HG03354 (cell line): Measurements from ENCODE around the gene KLHDC7B.
"Not testable (repeated sequence)": the region's sequence is repeated elsewhere in the genome, so short reads cannot be mapped to it uniquely, and the experiment has no call there.

Experiments
- ATAC-seq: cut with Tn5 transposase; IDR thresholded peaks from one replicate; pipeline ENCODE4 v1.9.1; 2021; ENCODE audit warnings: mild to moderate bottlenecking; ENCODE audit not compliant: unreplicated experiment, poor library complexity, severe bottlenecking

The KLHDC7B gene

GRCh38 chr22:50516891-50517290 lies 28.8 kb upstream of the KLHDC7B start:
- ATAC-seq: no peak

DNA sequence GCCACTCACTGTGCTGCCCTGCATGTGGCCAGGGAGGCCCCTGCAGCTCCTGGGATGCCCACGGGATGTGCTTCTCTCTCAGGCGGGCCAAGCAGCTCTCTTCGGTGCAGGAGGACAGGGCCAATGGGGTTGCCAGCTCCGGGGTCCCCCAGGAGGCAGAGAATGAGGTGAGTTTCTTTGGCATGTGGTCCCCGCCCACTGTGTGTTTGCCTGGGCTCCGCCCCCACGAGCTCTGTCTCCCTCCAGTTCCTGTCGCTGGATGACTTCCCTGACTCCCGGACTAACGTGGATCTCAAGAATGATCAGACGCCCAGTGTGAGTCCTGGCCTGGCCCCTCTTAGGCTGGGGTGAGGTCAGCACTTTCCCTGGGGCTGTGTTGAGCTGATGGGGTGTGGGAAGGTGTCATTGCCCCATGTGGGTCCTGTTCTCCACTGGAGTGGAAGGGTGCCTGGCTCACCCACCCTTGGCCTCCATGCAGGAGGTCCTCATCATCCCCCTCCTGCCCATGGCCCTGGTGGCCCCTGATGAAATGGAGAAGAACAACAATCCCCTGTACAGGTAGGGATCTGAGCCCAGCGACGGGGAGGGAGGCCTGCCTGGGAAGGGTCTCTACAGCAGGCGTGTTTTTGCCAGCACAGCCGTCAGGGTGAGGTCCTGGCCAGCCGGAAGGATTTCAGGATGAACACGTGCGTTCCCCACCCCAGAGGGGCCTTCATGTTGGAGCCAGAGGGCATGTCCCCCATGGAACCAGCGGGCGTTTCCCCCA lies 28.0 kb upstream of the KLHDC7B start:
- ATAC-seq: no peak

DNA sequence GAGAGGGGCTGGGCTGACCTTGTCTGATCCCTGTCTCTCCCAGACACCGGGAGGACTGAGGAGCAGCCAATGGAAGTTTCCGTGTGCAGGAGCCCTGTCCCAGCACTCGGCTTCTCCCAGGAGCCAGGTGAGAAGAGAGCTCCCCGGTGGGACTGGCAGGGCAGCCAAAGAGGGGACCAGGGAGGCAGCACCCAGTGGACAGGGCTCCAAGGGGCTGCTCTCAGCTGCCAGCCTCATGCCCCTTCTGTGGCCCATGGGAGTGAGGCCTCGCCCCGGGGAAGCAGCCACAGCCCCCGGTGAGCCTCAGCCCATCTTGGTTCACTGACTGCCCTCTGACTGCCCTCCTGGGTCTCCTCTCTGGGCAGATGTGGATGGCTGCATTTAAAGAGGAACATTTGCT lies 27.1 kb upstream of the KLHDC7B start:
- ATAC-seq: no peak

DNA sequence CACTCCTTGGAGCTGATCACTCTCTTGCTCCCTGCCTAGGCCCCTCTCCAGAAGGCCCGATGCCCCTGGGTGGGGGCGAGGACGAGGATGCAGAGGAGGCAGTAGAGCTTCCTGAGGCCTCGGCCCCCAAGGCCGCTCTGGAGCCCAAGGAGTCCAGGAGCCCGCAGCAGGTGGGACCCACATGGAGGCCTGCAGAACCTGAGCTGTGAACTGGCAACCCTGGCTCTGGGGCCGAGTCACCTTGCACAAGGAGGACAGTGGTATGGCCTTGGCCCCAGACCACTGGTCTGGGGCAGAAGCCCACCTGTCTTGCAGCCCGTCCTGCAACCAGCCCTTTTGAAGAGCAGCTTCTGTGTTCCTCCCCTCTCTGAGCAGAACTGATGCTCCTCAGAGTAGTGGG lies 26.5 kb upstream of the KLHDC7B start:
- no peak for ATAC-seq

DNA sequence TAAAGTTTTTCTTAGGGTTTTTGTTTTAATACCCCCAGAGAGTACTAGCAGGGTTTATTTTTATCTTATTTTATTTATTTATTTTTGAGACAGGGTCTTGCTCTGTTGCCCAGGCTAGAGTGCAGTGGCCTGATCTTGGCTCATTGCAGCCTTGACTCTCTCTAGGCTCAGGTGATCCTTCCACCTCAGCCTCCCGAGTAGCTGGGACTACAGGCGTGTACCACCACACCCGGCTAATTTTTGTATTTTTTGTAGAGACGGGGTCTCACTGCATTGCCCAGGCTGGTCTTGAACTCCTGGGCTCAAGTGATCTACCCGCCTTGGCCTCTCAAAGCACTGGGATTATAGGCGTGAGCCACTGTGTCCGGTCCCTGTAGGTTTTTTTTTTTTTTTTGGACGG lies 25.5 kb upstream of the KLHDC7B start:
- ATAC-seq: not testable (repeated sequence)

DNA sequence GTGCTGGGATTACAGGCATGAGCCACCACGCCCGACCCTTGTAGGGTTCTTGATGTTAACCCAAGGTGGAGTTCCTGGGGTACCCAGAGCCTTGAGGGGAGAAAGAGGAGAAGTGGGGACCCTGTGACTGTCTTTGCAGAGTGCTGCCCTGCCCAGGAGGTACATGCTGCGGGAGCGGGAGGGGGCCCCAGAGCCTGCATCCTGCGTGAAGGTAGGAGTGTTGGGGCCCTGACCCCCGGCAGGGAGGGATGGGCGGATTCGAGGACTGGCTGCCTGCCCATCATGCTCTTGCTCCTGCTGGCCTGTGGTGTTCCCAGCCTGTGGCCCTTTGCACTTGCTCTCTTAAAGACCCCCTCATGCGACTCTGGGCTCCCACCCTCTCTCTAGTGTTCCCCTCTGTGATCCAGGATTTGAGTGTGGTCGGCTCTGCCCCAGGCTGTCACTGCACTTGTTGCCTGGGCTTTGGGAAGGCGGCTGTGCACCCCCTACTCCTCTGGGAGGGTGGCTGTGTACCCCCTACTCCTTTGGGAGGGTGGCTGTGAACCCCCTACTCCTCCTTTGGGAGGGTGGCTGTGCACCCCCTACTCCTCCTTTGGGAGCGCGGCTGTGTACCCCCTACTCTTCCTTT lies 24.8 kb upstream of the KLHDC7B start:
- no peak for ATAC-seq

GRCh38 chr22:50521710-50522109 lies 24.0 kb upstream of the KLHDC7B start:
- ATAC-seq: no peak

GRCh38 chr22:50522208-50522805 lies 23.4 kb upstream of the KLHDC7B start:
- no peak for ATAC-seq

- no peak for ATAC-seq
Measured at GRCh38 chr22:50522806-50523438, 22.8 kb upstream of the KLHDC7B start.

GRCh38 chr22:50523458-50523805 lies 22.3 kb upstream of the KLHDC7B start:
- no peak for ATAC-seq

DNA sequence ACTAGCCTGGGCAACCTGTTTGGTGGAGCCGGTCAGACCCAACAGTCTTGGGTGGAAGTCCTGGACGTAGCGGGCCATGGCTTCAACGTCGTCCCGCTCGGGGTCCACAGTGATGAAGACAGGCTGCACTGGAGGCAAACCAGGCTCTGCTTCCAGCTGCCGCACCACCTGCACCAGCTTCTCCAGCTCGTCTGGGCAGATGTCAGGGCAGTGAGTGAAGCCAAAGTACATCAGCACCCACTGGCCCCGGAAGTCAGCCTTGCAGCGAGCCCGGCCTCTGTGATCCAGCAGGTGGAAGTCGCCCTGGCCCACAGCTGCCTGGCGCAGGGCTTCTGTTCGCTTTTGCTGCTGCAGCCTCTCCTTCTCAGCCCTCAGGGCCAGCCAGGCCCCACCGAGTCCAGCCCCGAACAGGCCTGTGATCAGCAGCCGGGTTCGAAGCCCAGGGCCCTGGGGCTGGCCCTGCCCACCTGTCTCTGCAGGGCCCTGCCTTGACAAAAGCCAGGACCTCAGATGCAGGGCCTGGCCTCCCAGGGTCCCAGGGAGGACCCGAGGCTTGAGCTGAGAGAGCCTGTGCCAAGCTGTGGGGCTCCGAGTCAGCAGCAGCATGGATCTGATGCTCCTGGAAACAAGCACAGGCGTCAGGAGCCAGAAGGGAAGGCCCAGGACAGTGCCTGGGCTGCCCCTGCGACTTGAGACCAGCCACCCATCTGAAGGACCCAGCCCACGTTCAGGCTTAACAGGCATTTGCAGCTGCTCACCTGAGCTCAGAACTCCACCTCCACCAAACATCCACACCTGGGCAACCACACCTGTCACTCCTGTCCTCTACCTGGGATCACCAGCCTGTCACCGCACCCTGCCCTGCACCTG lies 21.7 kb upstream of the KLHDC7B start:
- ATAC-seq: no peak

DNA sequence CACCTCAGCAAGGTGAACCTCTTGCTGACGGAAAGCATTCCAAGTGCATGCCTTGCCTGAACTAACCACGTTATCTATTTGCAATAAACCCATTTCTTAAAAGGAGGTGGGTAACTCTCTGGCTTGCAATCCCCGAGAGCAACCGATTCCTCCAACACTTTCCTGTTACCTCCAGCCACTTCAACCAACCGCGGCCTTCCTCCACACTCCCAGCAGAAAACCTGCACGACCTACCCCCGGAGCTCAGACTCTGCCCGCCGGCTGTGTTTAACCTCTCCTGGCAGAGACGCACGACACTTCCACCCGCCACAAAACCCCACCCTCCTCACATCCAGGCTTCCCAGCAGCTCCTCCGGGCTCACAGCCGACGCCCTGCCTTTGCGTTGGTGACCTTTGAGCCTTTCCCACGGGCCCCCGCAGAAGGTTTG lies 21.0 kb upstream of the KLHDC7B start:
- ATAC-seq: no peak

GRCh38 chr22:50525104-50525857 lies 20.4 kb upstream of the KLHDC7B start, which contains the start of gene SCO2:
SCO2 (minus strand) TSS chr22:50525598; CDS start chr22:50524411, 1,187 bp downstream.
- ATAC-seq: peak; percentile 38

GRCh38 chr22:50525858-50526107 lies 19.9 kb upstream of the KLHDC7B start:
- no peak for ATAC-seq

DNA sequence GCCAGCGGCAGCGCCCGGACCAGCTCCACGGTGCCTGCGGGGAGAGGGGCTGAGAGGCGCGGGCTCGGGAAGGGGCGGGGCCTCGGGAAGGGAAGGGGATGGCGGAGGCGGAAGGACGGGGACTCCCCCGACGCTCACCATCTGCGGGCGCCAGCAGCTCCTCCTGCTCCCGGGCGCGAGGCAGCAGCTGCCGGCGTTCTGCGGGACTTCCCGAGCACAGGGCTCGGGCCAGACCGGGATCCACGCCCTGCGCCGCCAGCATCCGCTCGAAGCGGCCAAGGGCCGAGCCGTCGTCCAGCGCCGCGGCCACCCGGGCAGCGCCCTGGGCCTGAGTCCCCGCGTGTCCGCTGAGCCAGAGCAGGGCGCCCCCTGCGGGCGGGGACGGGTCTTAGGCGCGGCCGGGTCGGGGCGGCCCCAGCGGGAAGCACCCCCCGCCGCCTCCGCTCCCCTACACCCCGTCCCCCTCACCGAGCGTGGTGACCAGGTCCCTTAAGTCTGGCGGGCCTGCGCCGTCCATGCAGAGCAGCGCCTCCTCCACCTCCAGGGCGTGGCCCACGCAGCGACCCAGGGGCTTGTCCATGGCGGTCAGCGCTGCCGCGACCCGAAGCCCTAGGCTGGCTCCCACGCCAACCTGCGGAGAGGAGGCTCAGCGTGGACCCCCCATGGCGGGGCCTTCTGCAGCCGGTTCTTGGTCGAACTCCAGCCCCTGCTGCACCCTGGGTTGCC lies 19.4 kb upstream of the KLHDC7B start:
- peak; percentile 35 for ATAC-seq

- ATAC-seq: no peak
Measured at GRCh38 chr22:50526834-50527801, 18.6 kb upstream of the KLHDC7B start.

DNA sequence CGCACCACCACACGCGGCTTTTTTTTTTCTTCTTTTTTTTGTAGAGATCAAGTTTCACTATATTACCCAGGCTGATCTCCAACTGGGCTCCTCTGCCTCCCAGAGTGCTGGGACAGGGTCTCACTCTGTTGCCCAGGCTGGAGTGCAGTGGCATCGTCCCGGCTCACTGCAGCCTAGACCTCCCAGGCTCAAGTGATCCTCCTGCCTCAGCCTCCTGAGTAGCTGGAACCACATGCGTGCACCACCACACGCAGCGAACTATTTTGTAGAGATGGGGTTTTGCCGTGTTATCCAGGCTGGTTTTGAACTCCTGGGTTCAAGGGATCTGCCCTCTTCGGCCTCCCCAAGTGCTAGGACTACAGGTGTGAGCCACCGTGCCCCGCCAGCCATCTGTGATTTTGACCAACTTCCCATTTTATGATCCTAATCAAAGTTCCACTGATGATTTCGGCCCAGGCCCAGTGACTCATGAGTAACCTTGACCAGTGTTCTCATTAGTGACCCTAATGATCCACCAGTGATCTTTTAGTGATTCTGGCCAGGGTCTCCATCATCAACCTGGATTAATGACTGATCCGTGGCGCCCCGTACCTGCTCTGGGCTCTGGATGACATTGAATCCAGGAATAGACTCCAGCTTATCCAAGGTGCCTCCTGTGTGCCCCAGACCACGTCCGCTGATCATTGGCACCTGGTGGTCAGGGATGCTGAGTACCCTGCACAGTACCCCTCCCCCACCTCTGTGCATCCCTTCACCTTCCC lies 17.6 kb upstream of the KLHDC7B start:
- ATAC-seq: no peak
